Suprapubic skin (tissue), 3 donors: ENCODE results near the gene RGS6.

Source experiments
- CTCF ChIP-seq, 2 donors: fragments of 200-600 bp in 1 of 2; fragments of 450-650 bp in 1 of 2; sonication (generic) in 1 of 2; IDR thresholded peaks; one replicate each; pipeline ENCODE4 v1.5.1; 2016 to 2019; ENCODE audit warnings: antibody characterized with exemption in 2 of 2, mild to moderate bottlenecking in 1 of 2, moderate library complexity in 1 of 2
- POLR2A ChIP-seq, 2 donors: fragments of 450-650 bp; IDR thresholded peaks; one replicate each; pipeline ENCODE4 v1.6.1; 2017; ENCODE audit warnings: antibody characterized with exemption in 2 of 2, mild to moderate bottlenecking in 2 of 2, moderate library complexity in 2 of 2

- no peak for TF ChIP-seq CTCF (IDR thresholded peaks at IDR 0.05)
- no peak for TF ChIP-seq POLR2A (IDR thresholded peaks at IDR 0.05)
Measured at GRCh38 chr14:72472845-72473244, 540.6 kb downstream of the RGS6 start.
